OCI-M1 (cell line): ENCODE results near the gene KCNJ13.
"Not testable (repeated sequence)": the region's sequence is repeated elsewhere in the genome, so short reads cannot be mapped to it uniquely, and the experiment has no call there.

Experiments used
- DNase-seq: peaks from one replicate; lab custom pipeline; 2025; lab: John Stamatoyannopoulos, UW

Gene KCNJ13

GRCh38 chr2:232767866-232768265, 8.5 kb downstream of the KCNJ13 start:
- no peak for DNase-seq

GRCh38 chr2:232761301-232761907, 15.0 kb downstream of the KCNJ13 start:
- peak; percentile 20 for DNase-seq

DNA sequence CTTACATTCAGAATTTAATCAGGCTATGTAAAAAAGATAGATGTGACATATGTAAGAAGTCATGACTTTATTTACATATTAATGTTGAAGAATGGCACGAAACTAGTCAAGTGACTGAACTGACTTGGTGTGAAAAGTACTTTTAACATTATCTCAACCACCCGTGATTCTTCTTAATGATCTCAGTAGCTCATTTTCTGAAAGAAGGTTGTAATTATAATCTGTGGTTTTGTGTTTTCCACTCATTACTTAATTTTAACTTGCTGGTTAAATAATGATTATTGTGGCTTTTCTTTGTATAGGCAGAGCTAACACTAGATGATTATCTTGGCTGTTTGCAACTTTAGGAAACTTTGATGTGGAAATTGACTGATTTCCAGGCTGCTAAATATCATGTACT, 18.5 kb downstream of the KCNJ13 start:
- no peak for DNase-seq

- DNase-seq: no peak
These were observed 26.2 kb downstream of the KCNJ13 start for GRCh38 chr2:232750135-232750671.

GRCh38 chr2:232749331-232749730, 27.0 kb downstream of the KCNJ13 start:
- no peak for DNase-seq

DNA sequence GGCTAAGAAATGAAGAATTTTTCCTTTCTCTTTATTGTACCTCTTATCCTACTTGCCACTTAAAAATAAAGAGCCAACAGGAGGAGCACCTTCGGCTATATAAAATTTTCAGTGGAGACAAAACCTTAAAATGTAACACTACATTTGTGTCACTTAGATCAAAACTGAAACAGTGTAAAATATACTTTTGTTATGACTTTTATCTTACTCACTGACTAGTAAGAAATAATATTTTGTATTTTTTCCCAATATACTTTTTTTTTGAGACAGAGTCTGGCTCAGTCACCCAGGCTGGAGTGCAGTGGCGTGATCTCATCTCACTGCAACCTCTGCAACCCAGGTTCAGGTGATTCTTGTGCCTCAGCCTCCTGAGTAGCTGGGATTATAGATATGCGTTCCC, 28.3 kb downstream of the KCNJ13 start:
- no peak for DNase-seq

GRCh38 chr2:232744963-232745362, 31.4 kb downstream of the KCNJ13 start:
- DNase-seq: no peak

DNA sequence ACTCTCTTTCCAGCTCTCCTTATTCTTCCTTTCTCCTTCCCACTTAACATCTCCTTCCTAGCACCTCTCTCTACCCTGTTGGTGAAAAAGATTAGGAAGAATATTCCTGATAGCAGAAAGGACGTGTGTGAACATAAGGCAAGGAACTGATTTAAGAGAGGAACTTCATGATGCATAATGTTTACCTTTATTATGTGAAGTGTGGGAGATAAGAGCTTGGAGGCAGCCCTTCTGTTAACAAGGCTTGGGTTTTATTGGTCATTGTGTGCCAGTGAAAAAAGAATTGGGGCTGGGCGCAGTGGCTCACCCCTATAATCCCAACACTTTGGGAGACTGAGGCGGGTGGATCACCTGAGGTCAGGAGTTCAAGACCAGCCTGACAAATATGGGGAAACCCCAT, 34.4 kb downstream of the KCNJ13 start:
- no peak for DNase-seq

DNA sequence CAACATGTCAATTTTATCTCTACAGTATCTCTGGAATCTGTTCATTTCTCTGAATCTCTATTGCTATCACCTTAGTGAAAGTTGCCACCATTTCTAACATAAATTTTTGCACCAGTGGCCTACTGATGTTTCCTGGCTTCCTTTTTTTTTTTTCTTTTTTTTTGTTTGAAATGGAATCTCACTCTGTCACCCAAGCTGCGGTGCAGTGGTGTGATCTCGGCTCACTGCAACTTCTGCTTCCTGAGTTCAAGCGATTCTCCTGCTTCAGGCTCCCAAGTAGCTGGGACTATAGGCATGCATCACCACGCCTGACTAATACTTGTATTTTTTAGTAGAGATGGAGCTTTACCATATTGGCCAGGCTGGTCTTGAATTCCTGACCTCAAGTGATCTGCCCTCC, 35.1 kb downstream of the KCNJ13 start:
- no peak for DNase-seq

GRCh38 chr2:232731470-232731869, 44.9 kb downstream of the KCNJ13 start:
- no peak for DNase-seq

GRCh38 chr2:232728785-232729184, 47.6 kb downstream of the KCNJ13 start:
- no peak for DNase-seq

DNA sequence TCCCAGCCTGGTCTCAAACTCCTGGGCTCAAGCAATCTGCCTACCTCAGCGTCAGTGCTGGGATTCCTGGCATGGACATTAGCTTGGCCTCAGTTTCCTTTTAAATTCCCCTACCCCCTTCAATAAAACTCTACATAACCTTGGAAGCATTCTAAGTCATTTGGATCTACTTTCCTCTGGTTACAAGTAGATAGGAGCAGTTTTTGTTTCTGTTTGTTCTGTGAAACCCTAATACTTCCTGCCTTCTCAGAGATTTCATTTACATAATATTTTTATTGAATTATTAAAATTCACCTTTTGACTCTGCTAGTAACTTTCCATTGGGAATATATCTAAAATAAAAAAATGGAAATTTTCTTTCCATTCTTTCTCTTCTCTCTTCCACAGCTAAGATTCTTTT, 53.3 kb downstream of the KCNJ13 start:
- DNase-seq: no peak

- no peak for DNase-seq
These were observed 54.5 kb downstream of the KCNJ13 start for GRCh38 chr2:232721882-232722281.

DNA sequence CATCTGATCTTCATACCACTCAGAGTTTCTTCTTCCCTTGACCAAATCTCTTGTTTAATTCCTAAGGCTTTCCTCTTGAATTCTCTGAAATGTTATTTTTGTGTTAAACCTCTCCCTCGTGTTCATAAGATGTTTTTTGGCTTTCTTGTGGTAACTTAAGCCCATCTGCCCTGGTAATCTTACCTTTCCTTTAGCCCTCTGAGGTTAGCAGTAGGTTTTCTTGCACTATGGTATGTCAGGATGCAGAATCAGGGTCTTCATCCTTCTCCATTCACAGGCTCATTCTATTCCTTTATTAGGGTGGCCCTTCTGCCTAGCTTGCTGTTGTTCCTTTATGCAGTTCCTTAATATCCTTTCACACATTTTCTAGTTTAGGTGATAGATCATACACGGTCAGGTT, 55.1 kb downstream of the KCNJ13 start:
- DNase-seq: no peak

- DNase-seq: not testable (repeated sequence)
These were observed 56.3 kb downstream of the KCNJ13 start for GRCh38 chr2:232720056-232720455.
